ENCODE data around the gene NLRC3. TPM values are rescaled to one million over a fixed set of nuclear protein-coding genes. Genes with fewer than 3 reads are reported as not detected.

NLRC3 gene
- total RNA-seq, 1 experiment from 2014 or later: 0.15 TPM

- BruUV-seq (replicated peaks): no TSS peak
- Histone ChIP-seq H3K27me3 (ENCODE audit: insufficient read depth, low read length) (no peaks in the 10 kb centered on the region), H2AFZ (ENCODE audit: low read depth, low read length, poor library complexity, severe bottlenecking) (no peak overlapping the region), H3K9me2 (ENCODE audit: insufficient read depth) (no peaks in the 10 kb centered on the region), H3K4me1 (ENCODE audit: control insufficient read depth in 1 of 2, insufficient read depth in 2 of 2, low read length in 2 of 2) (peaks cover 0 to 7% of the 10 kb centered on the region in 2 experiments; a peak in 2 of 4 replicates), H3K36me3 (ENCODE audit: control insufficient read depth in 1 of 2, insufficient read depth in 2 of 2, low read length in 2 of 2) (peaks cover 0 to 6% of the 10 kb centered on the region in 2 experiments; a peak in 1 of 4 replicates), H3K4me3 (replicated peaks in 1 of 2; ENCODE audit: low read depth in 1 of 2, low read length in 2 of 2) (no peak overlapping the region), H4K20me1 (ENCODE audit: insufficient read depth) (no peaks in the 10 kb centered on the region), H3K9me3 (ENCODE audit: control insufficient read depth in 1 of 2, insufficient read depth in 1 of 2, low read depth in 1 of 2, low read length in 2 of 2) (no peaks in the 10 kb centered on the region), H3K4me2 (ENCODE audit: low read length) (no peak overlapping the region), H3K27ac (ENCODE audit: low read depth, low read length) (no peak overlapping the region), H3K79me2 (ENCODE audit: insufficient read depth, low read length) (peaks cover 9% of the 10 kb centered on the region; the same call in 1 of the 2 replicates), H3K9ac (ENCODE audit: low read length) (no peak overlapping the region)
- ChIA-PET POLR2A (no interaction called here), CTCF (no interaction called here), RAD21 (ENCODE audit: low non-redundant PET in 1 of 2, low total read pairs in 2 of 2, uncharacterized antibody in 2 of 2, unreplicated experiment in 2 of 2) (interaction anchor here in 1 of 2 experiments (0.6 kb wide), 1 partner anchor 42 kb away, joined by 10 read pairs; no protein-coding TSS in a partner anchor)
- ATAC-seq: no peak
- no peak for DNase-seq (ENCODE audit: low read depth, low spot score)
- intact Hi-C loops (cut with micrococcal nuclease): no loop called here
- TF ChIP-seq SIN3A (IDR thresholded peaks at IDR 0.05; ENCODE audit: low read depth) (no peak), MAX (IDR thresholded peaks at IDR 0.05) (no peak), CBX3 (IDR thresholded peaks at IDR 0.05; ENCODE audit: low read depth) (no peak), TCF7L2 (IDR thresholded peaks at IDR 0.05; ENCODE audit: borderline replicate concordance, extremely low read depth, insufficient read depth, insufficient read length) (no peak), SRF (IDR thresholded peaks at IDR 0.05; ENCODE audit: low read depth) (no peak)
Observed at GRCh38 chr16:3607161-3607560, 30.0 kb upstream of the NLRC3 start.

DNA sequence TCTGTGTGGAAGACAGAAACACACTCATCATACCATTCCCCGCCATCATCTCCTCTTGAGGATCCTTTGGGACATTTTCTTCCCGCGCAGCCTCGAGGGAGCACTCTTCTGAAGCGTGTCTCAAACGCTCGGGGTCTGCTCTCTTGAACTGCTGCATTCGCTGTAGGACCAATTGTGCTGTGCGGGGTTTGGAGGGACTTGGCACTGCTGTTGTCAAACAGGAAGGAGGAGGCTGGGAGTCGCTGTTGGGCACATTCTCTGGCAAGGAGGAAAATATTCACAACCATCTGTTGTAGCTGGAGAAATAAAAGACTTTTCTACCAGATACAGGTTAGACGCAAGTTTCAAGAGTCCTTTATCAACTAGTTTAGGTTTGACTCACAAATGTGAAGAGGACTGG, 29.2 kb upstream of the NLRC3 start:
- peaks cover 0 to 7% of the 10 kb centered on the region in 2 experiments; a peak in 2 of 4 replicates for H3K4me1 ChIP-seq (ENCODE audit: control insufficient read depth in 1 of 2, insufficient read depth in 2 of 2, low read length in 2 of 2)
- H2AFZ ChIP-seq (ENCODE audit: low read depth, low read length, poor library complexity, severe bottlenecking): no peak overlapping the region
- TF ChIP-seq, protein P1, sequence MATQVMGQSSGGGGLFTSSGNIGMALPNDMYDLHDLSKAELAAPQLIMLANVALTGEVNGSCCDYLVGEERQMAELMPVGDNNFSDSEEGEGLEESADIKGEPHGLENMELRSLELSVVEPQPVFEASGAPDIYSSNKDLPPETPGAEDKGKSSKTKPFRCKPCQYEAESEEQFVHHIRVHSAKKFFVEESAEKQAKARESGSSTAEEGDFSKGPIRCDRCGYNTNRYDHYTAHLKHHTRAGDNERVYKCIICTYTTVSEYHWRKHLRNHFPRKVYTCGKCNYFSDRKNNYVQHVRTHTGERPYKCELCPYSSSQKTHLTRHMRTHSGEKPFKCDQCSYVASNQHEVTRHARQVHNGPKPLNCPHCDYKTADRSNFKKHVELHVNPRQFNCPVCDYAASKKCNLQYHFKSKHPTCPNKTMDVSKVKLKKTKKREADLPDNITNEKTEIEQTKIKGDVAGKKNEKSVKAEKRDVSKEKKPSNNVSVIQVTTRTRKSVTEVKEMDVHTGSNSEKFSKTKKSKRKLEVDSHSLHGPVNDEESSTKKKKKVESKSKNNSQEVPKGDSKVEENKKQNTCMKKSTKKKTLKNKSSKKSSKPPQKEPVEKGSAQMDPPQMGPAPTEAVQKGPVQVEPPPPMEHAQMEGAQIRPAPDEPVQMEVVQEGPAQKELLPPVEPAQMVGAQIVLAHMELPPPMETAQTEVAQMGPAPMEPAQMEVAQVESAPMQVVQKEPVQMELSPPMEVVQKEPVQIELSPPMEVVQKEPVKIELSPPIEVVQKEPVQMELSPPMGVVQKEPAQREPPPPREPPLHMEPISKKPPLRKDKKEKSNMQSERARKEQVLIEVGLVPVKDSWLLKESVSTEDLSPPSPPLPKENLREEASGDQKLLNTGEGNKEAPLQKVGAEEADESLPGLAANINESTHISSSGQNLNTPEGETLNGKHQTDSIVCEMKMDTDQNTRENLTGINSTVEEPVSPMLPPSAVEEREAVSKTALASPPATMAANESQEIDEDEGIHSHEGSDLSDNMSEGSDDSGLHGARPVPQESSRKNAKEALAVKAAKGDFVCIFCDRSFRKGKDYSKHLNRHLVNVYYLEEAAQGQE (IDR thresholded peaks at IDR 0.05; ENCODE audit: low read depth): no peak
- no peaks in the 10 kb centered on the region for H3K9me3 ChIP-seq (ENCODE audit: control insufficient read depth in 1 of 2, insufficient read depth in 1 of 2, low read depth in 1 of 2, low read length in 2 of 2)
- no peaks in the 10 kb centered on the region for H3K9me2 ChIP-seq (ENCODE audit: insufficient read depth)
- H4K20me1 ChIP-seq (ENCODE audit: insufficient read depth): no peaks in the 10 kb centered on the region
- no peak overlapping the region for H3K27ac ChIP-seq (ENCODE audit: low read depth, low read length)
- RAD21 ChIA-PET (ENCODE audit: low non-redundant PET in 1 of 2, low total read pairs in 2 of 2, uncharacterized antibody in 2 of 2, unreplicated experiment in 2 of 2): no interaction called here
- peaks cover 4% of the 10 kb centered on the region; the same call in 1 of the 2 replicates for H3K79me2 ChIP-seq (ENCODE audit: insufficient read depth, low read length)
- DNase-seq (ENCODE audit: low read depth, low spot score): no peak
- ATAC-seq: no peak
- no TSS peak for BruUV-seq (replicated peaks)
- intact Hi-C loops (cut with micrococcal nuclease): no loop called here
- no peak overlapping the region for H3K4me3 ChIP-seq (replicated peaks in 1 of 2; ENCODE audit: low read depth in 1 of 2, low read length in 2 of 2)
- no peaks in the 10 kb centered on the region for H3K27me3 ChIP-seq (ENCODE audit: insufficient read depth, low read length)
- no peak overlapping the region for H3K4me2 ChIP-seq (ENCODE audit: low read length)
- CTCF ChIA-PET: no interaction called here
- peaks cover 0 to 13% of the 10 kb centered on the region in 2 experiments; a peak in 1 of 4 replicates for H3K36me3 ChIP-seq (ENCODE audit: control insufficient read depth in 1 of 2, insufficient read depth in 2 of 2, low read length in 2 of 2)
- H3K9ac ChIP-seq (ENCODE audit: low read length): no peak overlapping the region
- POLR2A ChIA-PET: no interaction called here
